GM12892 (cell line): ENCODE data around the gene ZGRF1.

ENCODE experiments used
- POLR2A ChIP-seq: IDR thresholded peaks from 2 replicates; pipeline ENCODE4 v1.6.1; 2011; ENCODE audit warnings: low read depth, low read length, control low read depth
- POLR2AphosphoS5 ChIP-seq: IDR thresholded peaks from 2 replicates; pipeline ENCODE4 v1.6.1; 2011; ENCODE audit warnings: low read depth, low read length, control low read depth

- TF ChIP-seq POLR2A (no peak), POLR2AphosphoS5 (no peak)
Measured at GRCh38 chr4:112521123-112522023, 115.3 kb downstream of the ZGRF1 start.
